H9 (cell line): ENCODE data around the gene ULK4. TPM values are rescaled to one million over a fixed set of nuclear protein-coding genes. Genes with fewer than 3 reads are reported as not detected.

Experiments used
- DNase-seq: peaks from one replicate; pipeline ENCODE4 v3.0.0-alpha.2; 2017
- H2AFZ ChIP-seq: one replicate; pipeline ENCODE4 v1.6.1; 2013; ENCODE audit warnings: mild to moderate bottlenecking, low read length, control low read depth, moderate library complexity
- H2AK5ac ChIP-seq: 2 replicates; pipeline ENCODE4 v1.6.1; 2013; ENCODE audit warnings: low read length, control low read depth, mixed read lengths; ENCODE audit not compliant: insufficient read length
- H2BK120ac ChIP-seq: one replicate; pipeline ENCODE4 v1.6.1; 2013; ENCODE audit warnings: low read depth, mild to moderate bottlenecking, low read length, control low read depth, inconsistent platforms; ENCODE audit not compliant: poor library complexity, severe bottlenecking
- H2BK12ac ChIP-seq: 2 replicates; pipeline ENCODE4 v1.6.1; 2013; ENCODE audit warnings: low read length, control low read depth, mixed read lengths, low read depth; ENCODE audit not compliant: insufficient read length
- H2BK15ac ChIP-seq: 2 replicates; pipeline ENCODE4 v1.6.1; 2013; ENCODE audit warnings: low read depth, low read length, control low read depth
- H2BK20ac ChIP-seq: one replicate; pipeline ENCODE4 v1.6.1; 2013; ENCODE audit warnings: low read depth, mild to moderate bottlenecking, low read length, control low read depth, inconsistent platforms; ENCODE audit not compliant: poor library complexity, severe bottlenecking
- H2BK5ac ChIP-seq: 2 replicates; pipeline ENCODE4 v1.6.1; 2013; ENCODE audit warnings: low read length, control low read depth, mixed read lengths; ENCODE audit not compliant: insufficient read length
- H3K14ac ChIP-seq: 2 replicates; pipeline ENCODE4 v1.6.1; 2013; ENCODE audit warnings: low read length, control low read depth; ENCODE audit not compliant: insufficient read depth
- H3K18ac ChIP-seq: 2 replicates; pipeline ENCODE4 v1.6.1; 2013; ENCODE audit warnings: low read depth, mild to moderate bottlenecking, mixed read lengths, low read length, control low read depth; ENCODE audit not compliant: insufficient read length
- H3K23ac ChIP-seq: 2 replicates; pipeline ENCODE4 v1.6.1; 2013; ENCODE audit warnings: low read length, control low read depth, mixed read lengths, low read depth; ENCODE audit not compliant: insufficient read length
- H3K23me2 ChIP-seq: 2 replicates; pipeline ENCODE4 v1.6.1; 2013; ENCODE audit warnings: low read depth, mild to moderate bottlenecking, mixed read lengths, low read length, control low read depth; ENCODE audit not compliant: insufficient read length, poor library complexity, severe bottlenecking
- H3K27ac ChIP-seq: 2 replicates; pipeline ENCODE4 v1.5.1; 2013; ENCODE audit warnings: low read length, control low read depth, mixed read lengths, low read depth; ENCODE audit not compliant: insufficient read length
- H3K27me3 ChIP-seq: 2 replicates; pipeline ENCODE4 v1.6.1; 2013; ENCODE audit warnings: low read length, control low read depth, inconsistent platforms; ENCODE audit not compliant: insufficient read depth
- H3K4ac ChIP-seq: 2 replicates; pipeline ENCODE4 v1.6.1; 2013; ENCODE audit warnings: low read depth, mild to moderate bottlenecking, control low read depth, inconsistent platforms, low read length, moderate library complexity
- H3K4me1 ChIP-seq: 2 replicates; pipeline ENCODE4 v1.6.1; 2013; ENCODE audit warnings: low read length, control low read depth, inconsistent platforms; ENCODE audit not compliant: insufficient read depth
- H3K4me2 ChIP-seq: 2 replicates; pipeline ENCODE4 v1.6.1; 2013; ENCODE audit warnings: low read length, control low read depth, mixed read lengths; ENCODE audit not compliant: insufficient read length, insufficient read depth
- H3K56ac ChIP-seq: 2 replicates; pipeline ENCODE4 v1.6.1; 2013; ENCODE audit warnings: low read depth, mild to moderate bottlenecking, mixed read lengths, low read length, control low read depth; ENCODE audit not compliant: insufficient read length
- H3K79me1 ChIP-seq: 2 replicates; pipeline ENCODE4 v1.6.1; 2013; ENCODE audit warnings: low read depth, mild to moderate bottlenecking, moderate library complexity, low read length, control low read depth, inconsistent platforms; ENCODE audit not compliant: insufficient read depth, poor library complexity, severe bottlenecking
- H3K79me2 ChIP-seq: 2 replicates; pipeline ENCODE4 v1.6.1; 2013; ENCODE audit warnings: low read length, control low read depth, inconsistent platforms; ENCODE audit not compliant: insufficient read depth
- H3K9ac ChIP-seq: 2 replicates; pipeline ENCODE4 v1.6.1; 2013; ENCODE audit warnings: low read length, control low read depth, mixed read lengths; ENCODE audit not compliant: insufficient read length; ENCODE audit errors: extremely low read depth
- H3K9me3 ChIP-seq: one replicate; pipeline ENCODE4 v1.6.1; 2013; ENCODE audit warnings: low read depth, low read length, inconsistent platforms; ENCODE audit not compliant: control insufficient read depth
- H3T11ph ChIP-seq: one replicate; pipeline ENCODE4 v1.6.1; 2013; ENCODE audit warnings: mild to moderate bottlenecking, low read length, control low read depth, inconsistent platforms
- H4K20me1 ChIP-seq: one replicate; pipeline ENCODE4 v1.6.1; 2013; ENCODE audit not compliant: control insufficient read depth, insufficient read length, insufficient read depth
- H4K5ac ChIP-seq: 2 replicates; pipeline ENCODE4 v1.6.1; 2013; ENCODE audit warnings: low read depth, mild to moderate bottlenecking, mixed read lengths, low read length, control low read depth; ENCODE audit not compliant: insufficient read length
- H4K8ac ChIP-seq: replicated peaks from 2 replicates; pipeline ENCODE4 v1.6.1; 2013; ENCODE audit warnings: low read length, control low read depth, mixed read lengths, low read depth; ENCODE audit not compliant: insufficient read length
- H4K91ac ChIP-seq: 2 replicates; pipeline ENCODE4 v1.6.1; 2013; ENCODE audit warnings: low read depth, mild to moderate bottlenecking, moderate library complexity, mixed read lengths, low read length, control low read depth; ENCODE audit not compliant: insufficient read length
- H3K27ac Mint-ChIP-seq, 3 experiments: 2 replicates in 2 of 3; 3 replicates in 1 of 3; pipeline ENCODE4 v1.8.0; 2020 to 2021; ENCODE audit warnings: mixed read lengths in 3 of 3, mild to moderate bottlenecking in 1 of 3, moderate library complexity in 1 of 3
- H3K27me3 Mint-ChIP-seq: 2 replicates; pipeline ENCODE4 v1.8.0; 2021; ENCODE audit warnings: low read depth, mild to moderate bottlenecking, moderate library complexity, mixed read lengths
- H3K36me3 Mint-ChIP-seq, 3 experiments: 2 replicates in 2 of 3; 3 replicates in 1 of 3; pipeline ENCODE4 v1.8.0; 2020 to 2021; ENCODE audit warnings: low read depth in 3 of 3, mixed read lengths in 3 of 3; ENCODE audit not compliant: insufficient read depth in 1 of 3
- H3K4me1 Mint-ChIP-seq, 2 experiments: 2 replicates each; pipeline ENCODE4 v1.8.0; 2020; ENCODE audit warnings: mixed read lengths in 2 of 2
- H3K4me3 Mint-ChIP-seq, 2 experiments: 2 replicates in 1 of 2; 3 replicates in 1 of 2; pipeline ENCODE4 v1.8.0; 2020 to 2021; ENCODE audit warnings: mild to moderate bottlenecking in 2 of 2, mixed read lengths in 2 of 2, moderate library complexity in 1 of 2
- H3K9me3 Mint-ChIP-seq, 2 experiments: 2 replicates in 1 of 2; 3 replicates in 1 of 2; pipeline ENCODE4 v1.8.0; 2020; ENCODE audit warnings: mild to moderate bottlenecking in 2 of 2, mixed read lengths in 2 of 2, moderate library complexity in 1 of 2
- WGBS: extraction: QIAGEN DNeasy Blood & Tissue Kit; methylation state at CpG from one replicate; pipeline ENCODE4 v1.1.7; 2013; ENCODE audit warnings: missing lambda C conversion rate, low lambda C conversion rate, mixed read lengths; ENCODE audit not compliant: insufficient read length; ENCODE audit errors: extremely low coverage; 5-methylcytosine and 5-hydroxymethylcytosine counted together
- total RNA-seq: library from RNA; stranded (reverse); gene quantifications from 2 replicates; pipeline ENCODE4 v1.2.1, GENCODE V29; 2021
- TF ChIP-seq, protein P1 (sequence below): fragments of 200-600 bp; sonication (generic); conservative IDR thresholded peaks from 3 replicates; pipeline ENCODE4 v1.8.0; 2021; ENCODE audit warnings: antibody characterized with exemption, mild to moderate bottlenecking

The ULK4 gene
- total RNA-seq, 1 experiment from 2014 or later, result 12.9 TPM

DNA sequence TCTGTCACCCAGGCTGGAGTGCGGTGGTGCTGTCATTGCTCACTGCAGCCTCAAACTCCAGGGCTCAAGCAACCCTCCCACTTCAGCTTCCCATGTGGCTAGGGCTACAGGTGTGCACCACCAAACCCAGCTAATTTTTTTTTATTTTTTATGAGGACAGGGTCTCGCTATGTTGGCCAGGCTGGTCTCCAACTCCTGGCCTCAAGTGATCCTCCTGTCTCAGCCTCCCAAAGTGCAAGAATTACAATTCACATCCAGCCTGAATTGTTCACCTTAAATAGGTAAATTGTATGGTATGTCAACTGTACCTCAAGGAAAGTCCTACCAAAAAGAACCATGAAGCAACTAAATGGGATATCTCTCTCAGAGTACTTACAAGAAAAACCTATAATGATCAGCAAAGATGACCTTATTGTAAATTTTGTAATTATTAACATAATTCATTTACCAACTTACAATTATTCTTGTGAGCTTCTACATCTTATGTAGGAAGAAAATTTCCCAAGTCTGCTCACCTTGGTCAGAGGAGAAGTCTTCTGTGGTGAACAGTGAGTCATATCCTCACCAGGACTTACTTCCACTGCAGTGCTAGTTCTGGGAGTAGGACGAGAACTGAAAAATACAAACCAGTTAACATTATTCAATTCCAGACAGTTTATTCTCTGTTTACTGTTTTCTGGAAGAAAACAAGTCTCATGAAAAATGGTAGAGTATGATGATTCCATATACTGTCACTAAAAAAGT, 54.4 kb downstream of the ULK4 start:
- H3K27me3 Mint-ChIP-seq, result no peaks in the 10 kb centered on the region
- Histone ChIP-seq H2BK15ac (no peak overlapping the region), H3K79me1 (no peaks in the 10 kb centered on the region), H3K23ac (no peak overlapping the region), H3T11ph (no peak overlapping the region), H2AK5ac (no peak overlapping the region), H4K5ac (no peak overlapping the region), H4K91ac (no peak overlapping the region), H3K23me2 (no peaks in the 10 kb centered on the region), H3K4ac (no peak overlapping the region), H2AFZ (no peak overlapping the region), H3K79me2 (no peaks in the 10 kb centered on the region), H4K20me1 (no peaks in the 10 kb centered on the region), H3K27me3 (no peaks in the 10 kb centered on the region), H3K56ac (no peak overlapping the region), H3K4me1 (no peaks in the 10 kb centered on the region), H2BK20ac (no peak overlapping the region), H3K18ac (no peak overlapping the region), H4K8ac (no peak overlapping the region), H3K9me3 (no peaks in the 10 kb centered on the region), H3K27ac (no peak overlapping the region), H2BK5ac (no peak overlapping the region), H3K14ac (no peak overlapping the region), H2BK12ac (no peak overlapping the region), H3K4me2 (no peak overlapping the region), H2BK120ac (no peak overlapping the region), H3K9ac (no peak overlapping the region)
- H3K9me3 Mint-ChIP-seq, result no peaks in the 10 kb centered on the region
- DNase-seq, result no peak
- H3K4me1 Mint-ChIP-seq, result peaks cover 0 to 3% of the 10 kb centered on the region in 2 experiments; a peak in 3 of 4 replicates
- no CpG with 5 or more reads among the region's 3 CpGs for WGBS
- H3K4me3 Mint-ChIP-seq, result no peak overlapping the region
- TF ChIP-seq, protein P1, sequence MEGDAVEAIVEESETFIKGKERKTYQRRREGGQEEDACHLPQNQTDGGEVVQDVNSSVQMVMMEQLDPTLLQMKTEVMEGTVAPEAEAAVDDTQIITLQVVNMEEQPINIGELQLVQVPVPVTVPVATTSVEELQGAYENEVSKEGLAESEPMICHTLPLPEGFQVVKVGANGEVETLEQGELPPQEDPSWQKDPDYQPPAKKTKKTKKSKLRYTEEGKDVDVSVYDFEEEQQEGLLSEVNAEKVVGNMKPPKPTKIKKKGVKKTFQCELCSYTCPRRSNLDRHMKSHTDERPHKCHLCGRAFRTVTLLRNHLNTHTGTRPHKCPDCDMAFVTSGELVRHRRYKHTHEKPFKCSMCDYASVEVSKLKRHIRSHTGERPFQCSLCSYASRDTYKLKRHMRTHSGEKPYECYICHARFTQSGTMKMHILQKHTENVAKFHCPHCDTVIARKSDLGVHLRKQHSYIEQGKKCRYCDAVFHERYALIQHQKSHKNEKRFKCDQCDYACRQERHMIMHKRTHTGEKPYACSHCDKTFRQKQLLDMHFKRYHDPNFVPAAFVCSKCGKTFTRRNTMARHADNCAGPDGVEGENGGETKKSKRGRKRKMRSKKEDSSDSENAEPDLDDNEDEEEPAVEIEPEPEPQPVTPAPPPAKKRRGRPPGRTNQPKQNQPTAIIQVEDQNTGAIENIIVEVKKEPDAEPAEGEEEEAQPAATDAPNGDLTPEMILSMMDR, result no peak
- H3K36me3 Mint-ChIP-seq, result peaks cover 10 to 43% (median 24%) of the 10 kb centered on the region in 3 experiments; a peak in 6 of 7 replicates
- H3K27ac Mint-ChIP-seq, result no peak overlapping the region
